ENCODE results near the gene RSF1. TPM values are rescaled to one million over a fixed set of nuclear protein-coding genes. Genes with fewer than 3 reads are reported as not detected.

The RSF1 gene
- total RNA-seq, 1 experiment from 2014 or later: 43.1 TPM

GRCh38 chr11:77819921-77820564 lies 479 bp downstream of the RSF1 start:
- Histone ChIP-seq H3K27me3 (ENCODE audit: insufficient read depth, low read length) (no peaks in the 10 kb centered on the region), H4K20me1 (ENCODE audit: insufficient read depth) (no peaks in the 10 kb centered on the region; the same call in 1 of the 2 replicates), H3K36me3 (ENCODE audit: control insufficient read depth in 1 of 2, insufficient read depth in 2 of 2, low read length in 2 of 2) (no peaks in the 10 kb centered on the region), H3K4me3 (replicated peaks in 1 of 2; ENCODE audit: low read depth in 1 of 2, low read length in 2 of 2) (peak overlapping the region; percentile 78 to 91), H3K9ac (ENCODE audit: low read length) (peak overlapping the region; percentile 82), H3K79me2 (ENCODE audit: insufficient read depth, low read length) (peaks cover 55% of the 10 kb centered on the region), H3K4me1 (ENCODE audit: control insufficient read depth in 1 of 2, insufficient read depth in 2 of 2, low read length in 2 of 2) (peaks cover 5 to 13% of the 10 kb centered on the region in 2 experiments; a peak in 3 of 4 replicates), H3K9me3 (ENCODE audit: control insufficient read depth in 1 of 2, insufficient read depth in 1 of 2, low read depth in 1 of 2, low read length in 2 of 2) (peaks cover 0 to under 1% of the 10 kb centered on the region in 2 experiments; a peak in 1 of 4 replicates), H3K4me2 (ENCODE audit: low read length) (peak overlapping the region; percentile 81), H2AFZ (ENCODE audit: low read depth, low read length, poor library complexity, severe bottlenecking) (no peak overlapping the region), H3K9me2 (ENCODE audit: insufficient read depth) (no peaks in the 10 kb centered on the region), H3K27ac (ENCODE audit: low read depth, low read length) (peak overlapping the region; percentile 90)
- CTCF ChIA-PET: no interaction called here
- TF ChIP-seq EZH2phosphoT487 (IDR thresholded peaks at IDR 0.05; ENCODE audit: borderline replicate concordance) (no peak), ZFX (IDR thresholded peaks at IDR 0.05) (peak; percentile 74), POLR2AphosphoS5 (IDR thresholded peaks at IDR 0.05; ENCODE audit: low read depth, low read length) (no peak), POLR2A (IDR thresholded peaks at IDR 0.05; ENCODE audit: borderline replicate concordance, extremely low read depth, insufficient read depth, insufficient read length) (no peak), ELF1 (IDR thresholded peaks at IDR 0.05; ENCODE audit: borderline replicate concordance, low read depth) (no peak), ZBTB33 (IDR thresholded peaks at IDR 0.05; ENCODE audit: extremely low read depth, insufficient replicate concordance, low read length) (no peak), JUND (IDR thresholded peaks at IDR 0.05) (no peak)
- RAD21 ChIA-PET (ENCODE audit: low non-redundant PET in 1 of 2, low total read pairs in 2 of 2, uncharacterized antibody in 2 of 2, unreplicated experiment in 2 of 2): no interaction called here
- intact Hi-C loops (cut with micrococcal nuclease): loop anchor here (1.0 to 5.0 kb wide), 3 partner anchors 43 to 227 kb away; no protein-coding TSS in a partner anchor
- ATAC-seq: peak; percentile 39
- POLR2A ChIA-PET: interaction anchor here (1.2 kb wide), 1 partner anchor 175 kb away, joined by 3 read pairs; the partner anchor contains the start of gene INTS4
- no TSS peak for BruUV-seq (replicated peaks)
- no peak for DNase-seq (ENCODE audit: low read depth, low spot score)

All from HCT116 (cell line).